HG02623 (cell line): ENCODE data around the gene RPP25L.

Source experiments
- ATAC-seq: cut with Tn5 transposase; IDR thresholded peaks from one replicate; pipeline ENCODE4 v1.9.1; 2021; ENCODE audit warnings: moderate library complexity; ENCODE audit not compliant: unreplicated experiment

The RPP25L gene

GRCh38 chr9:34638138-34638445 lies 26.2 kb upstream of the RPP25L start:
- ATAC-seq: no peak

GRCh38 chr9:34637356-34638137 lies 25.6 kb upstream of the RPP25L start, which contains the start of gene SIGMAR1:
TSS of gene SIGMAR1 (minus strand) at chr9:34637787. CDS start at chr9:34637697, 90 bp downstream.
- peak; percentile 86 for ATAC-seq

GRCh38 chr9:34636791-34637355 lies 25.0 kb upstream of the RPP25L start:
- ATAC-seq: no peak

GRCh38 chr9:34635556-34635955 lies 23.7 kb upstream of the RPP25L start:
- no peak for ATAC-seq

GRCh38 chr9:34634551-34635248 lies 22.8 kb upstream of the RPP25L start:
- no peak for ATAC-seq

- ATAC-seq: no peak
Measured at GRCh38 chr9:34633851-34634550, 22.1 kb upstream of the RPP25L start.

GRCh38 chr9:34633166-34633565 lies 21.3 kb upstream of the RPP25L start:
- ATAC-seq: no peak

- ATAC-seq: no peak
Measured at GRCh38 chr9:34630402-34631154, 18.7 kb upstream of the RPP25L start.

- no peak for ATAC-seq
Measured at GRCh38 chr9:34629491-34629808, 17.6 kb upstream of the RPP25L start.

- no peak for ATAC-seq
Measured at GRCh38 chr9:34628656-34629490, 17.0 kb upstream of the RPP25L start, which contains the start of gene ARID3C. TSS of gene ARID3C (minus strand) at chr9:34629066. CDS start at chr9:34628014, 1,052 bp downstream.

- no peak for ATAC-seq
Measured at GRCh38 chr9:34627716-34628655, 16.1 kb upstream of the RPP25L start.

- ATAC-seq: no peak
Measured at GRCh38 chr9:34625186-34625486, 13.2 kb upstream of the RPP25L start.

- no peak for ATAC-seq
Measured at GRCh38 chr9:34624475-34625185, 12.7 kb upstream of the RPP25L start.

- ATAC-seq: no peak
Measured at GRCh38 chr9:34623374-34624235, 11.7 kb upstream of the RPP25L start.

GRCh38 chr9:34620061-34620994 lies 8.4 kb upstream of the RPP25L start, which contains the start of gene DCTN3:
TSS of gene DCTN3 (minus strand) at chr9:34620495. CDS start at chr9:34620464, 31 bp downstream.
- ATAC-seq: peak; percentile 99

GRCh38 chr9:34615132-34615531 lies 3.2 kb upstream of the RPP25L start:
- no peak for ATAC-seq
